Measurements from ENCODE around the gene FYCO1.

GRCh38 chr3:45965653-45966052, 30.0 kb downstream of the FYCO1 start:
- TF ChIP-seq, protein P1, sequence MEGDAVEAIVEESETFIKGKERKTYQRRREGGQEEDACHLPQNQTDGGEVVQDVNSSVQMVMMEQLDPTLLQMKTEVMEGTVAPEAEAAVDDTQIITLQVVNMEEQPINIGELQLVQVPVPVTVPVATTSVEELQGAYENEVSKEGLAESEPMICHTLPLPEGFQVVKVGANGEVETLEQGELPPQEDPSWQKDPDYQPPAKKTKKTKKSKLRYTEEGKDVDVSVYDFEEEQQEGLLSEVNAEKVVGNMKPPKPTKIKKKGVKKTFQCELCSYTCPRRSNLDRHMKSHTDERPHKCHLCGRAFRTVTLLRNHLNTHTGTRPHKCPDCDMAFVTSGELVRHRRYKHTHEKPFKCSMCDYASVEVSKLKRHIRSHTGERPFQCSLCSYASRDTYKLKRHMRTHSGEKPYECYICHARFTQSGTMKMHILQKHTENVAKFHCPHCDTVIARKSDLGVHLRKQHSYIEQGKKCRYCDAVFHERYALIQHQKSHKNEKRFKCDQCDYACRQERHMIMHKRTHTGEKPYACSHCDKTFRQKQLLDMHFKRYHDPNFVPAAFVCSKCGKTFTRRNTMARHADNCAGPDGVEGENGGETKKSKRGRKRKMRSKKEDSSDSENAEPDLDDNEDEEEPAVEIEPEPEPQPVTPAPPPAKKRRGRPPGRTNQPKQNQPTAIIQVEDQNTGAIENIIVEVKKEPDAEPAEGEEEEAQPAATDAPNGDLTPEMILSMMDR (conservative IDR thresholded peaks at IDR 0.05) = no peak
- no peak for TF ChIP-seq EZH2 (IDR thresholded peaks at IDR 0.05; ENCODE audit: low read depth)
